Hematopoietic multipotent progenitor cell treated with erythropoietin and hydrocortisone succinate and interleukin-3 and kit ligand, for 8 days (in vitro differentiated cells): ENCODE data around the gene ARAP1.

ENCODE experiments used
- DNase-seq: peaks from one replicate; pipeline ENCODE4 v3.0.0-alpha.2; 2015

Gene ARAP1

DNA sequence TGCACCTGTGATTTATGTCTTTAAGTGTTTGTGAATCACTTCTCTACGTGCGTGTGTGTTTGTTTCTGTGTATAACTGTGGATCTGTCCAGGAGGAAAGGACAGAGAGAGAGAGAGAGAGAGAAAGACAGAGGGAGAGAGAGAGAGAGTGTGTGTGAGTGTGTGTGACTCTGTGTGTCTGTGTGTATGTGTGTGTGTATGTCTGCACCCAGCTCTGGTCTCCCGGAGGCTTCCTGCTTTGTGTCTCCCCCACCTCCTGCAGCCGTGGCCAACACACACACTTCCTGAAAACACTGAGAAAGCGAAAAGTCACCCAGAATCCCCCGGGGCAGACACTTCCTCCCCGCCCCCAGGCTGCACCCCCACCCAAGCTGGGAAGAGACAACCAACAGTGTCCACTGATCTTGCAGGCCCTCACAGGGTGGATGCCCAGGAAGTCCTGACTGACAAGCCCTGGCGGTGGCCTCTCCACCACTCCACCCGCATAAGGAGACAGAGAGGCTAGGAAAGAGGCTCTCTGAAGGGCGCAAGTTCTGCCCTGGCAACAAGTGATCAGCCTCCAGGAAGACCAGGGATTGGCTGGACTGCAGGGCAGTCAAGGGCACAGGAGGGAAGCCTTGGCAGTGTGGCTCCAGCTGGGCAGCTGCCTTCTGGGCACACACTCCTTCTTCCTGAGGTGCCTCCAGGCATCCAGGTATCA, 30.0 kb downstream of the ARAP1 start:
- DNase-seq, result peak; percentile 92

- peak; percentile 11 for DNase-seq
Observed at GRCh38 chr11:72721689-72722049, 30.5 kb downstream of the ARAP1 start.

GRCh38 chr11:72721276-72721675, 30.9 kb downstream of the ARAP1 start:
- no peak for DNase-seq

DNA sequence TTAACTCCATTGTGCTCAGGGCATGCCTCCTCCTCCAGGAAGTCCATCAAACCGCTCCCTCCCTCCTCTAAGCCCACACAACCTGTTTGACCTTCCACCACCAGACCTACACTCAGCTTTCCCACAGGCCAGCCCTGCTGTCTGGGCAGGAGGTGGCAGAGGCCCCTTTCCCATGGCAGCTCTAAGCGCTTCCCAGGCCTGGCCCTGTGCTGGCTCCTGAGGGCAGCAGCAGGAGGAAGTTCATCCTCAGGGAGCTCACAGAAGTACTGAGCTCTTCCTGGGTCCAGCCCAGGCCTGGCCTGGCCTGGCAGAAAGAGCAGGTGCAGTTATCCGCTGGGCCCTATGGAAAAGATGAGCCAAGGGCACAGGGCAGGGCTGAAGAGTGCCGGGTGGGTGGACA, 31.4 kb downstream of the ARAP1 start:
- no peak for DNase-seq

DNA sequence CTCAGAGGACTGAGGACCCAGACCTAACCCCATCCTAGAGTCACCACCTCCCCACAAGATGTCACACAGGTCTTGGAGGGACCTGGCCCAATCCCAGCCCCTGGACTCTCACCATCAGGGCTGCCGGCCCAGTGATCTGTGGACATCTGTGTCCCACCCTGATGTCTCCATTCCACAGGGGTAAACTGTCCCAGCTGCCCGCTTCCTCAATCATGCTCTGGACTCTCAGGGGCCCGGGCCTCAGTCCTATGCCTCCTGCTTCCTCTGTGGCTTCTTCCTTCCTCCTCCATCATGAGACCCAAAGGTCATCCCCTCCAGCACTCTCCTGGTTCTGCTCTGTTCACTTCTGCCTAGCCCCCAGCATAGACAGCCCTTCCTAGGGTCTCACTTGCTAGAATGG, 32.2 kb downstream of the ARAP1 start:
- no peak for DNase-seq

DNA sequence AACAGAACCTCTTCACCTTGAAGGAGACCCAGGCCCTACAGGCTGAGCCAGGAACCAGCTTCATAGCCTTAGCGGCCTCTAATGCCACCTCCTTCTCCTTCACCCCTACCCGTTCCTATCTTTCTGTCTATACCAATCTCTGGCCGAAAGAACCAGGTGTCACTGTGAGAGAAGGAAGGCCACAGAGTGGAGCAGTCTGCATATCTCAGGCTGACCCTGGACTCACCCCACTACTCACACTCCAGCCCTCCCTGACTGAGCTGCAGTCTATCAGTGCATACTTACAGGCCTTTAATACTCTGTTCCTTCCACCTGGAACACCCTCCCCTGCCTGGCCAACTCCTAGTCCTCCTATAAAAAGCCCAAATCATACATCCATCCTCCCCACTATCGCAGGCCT, 32.7 kb downstream of the ARAP1 start:
- no peak for DNase-seq

DNA sequence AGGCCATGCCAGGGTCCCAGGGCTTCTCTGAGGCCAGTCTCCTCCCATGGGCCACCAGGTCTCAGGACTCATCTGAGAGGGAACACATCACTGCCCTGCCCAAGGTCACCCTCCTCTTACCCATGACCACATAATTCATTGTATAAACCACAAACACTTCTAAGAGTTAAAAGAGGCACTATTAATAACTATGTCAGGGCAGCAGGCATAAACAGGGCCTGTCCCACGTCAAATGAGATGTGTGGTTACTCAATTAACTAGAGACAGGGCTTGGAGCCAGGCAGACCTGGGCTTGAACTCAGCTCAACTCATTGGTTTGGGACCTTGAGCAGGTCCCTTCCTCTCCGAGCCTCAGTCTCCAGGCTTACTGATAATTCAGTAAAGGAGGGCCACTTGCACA, 33.1 kb downstream of the ARAP1 start:
- DNase-seq, result no peak

DNA sequence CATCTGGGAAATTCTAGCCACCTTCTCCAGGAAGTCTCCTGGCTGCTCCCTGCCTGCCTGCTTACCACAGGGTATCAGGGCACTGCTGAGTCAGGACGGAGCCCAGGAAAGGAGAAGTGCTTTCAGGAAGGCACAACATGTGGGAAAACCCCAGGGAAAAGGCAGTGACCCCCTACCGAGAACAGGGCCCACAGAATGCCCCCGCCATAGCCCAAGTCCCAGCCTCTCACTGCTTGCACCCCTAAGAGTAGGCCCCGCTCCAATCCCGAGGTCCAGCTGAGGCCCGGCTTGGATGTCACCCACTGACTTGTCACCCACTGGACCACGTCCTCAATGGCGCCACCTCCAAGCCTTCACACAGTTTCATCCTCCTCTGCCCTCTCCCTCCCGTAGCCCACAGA, 34.1 kb downstream of the ARAP1 start:
- DNase-seq, result no peak

GRCh38 chr11:72716788-72717435, 35.3 kb downstream of the ARAP1 start:
- no peak for DNase-seq

GRCh38 chr11:72716290-72716689, 35.9 kb downstream of the ARAP1 start:
- DNase-seq, result no peak

DNA sequence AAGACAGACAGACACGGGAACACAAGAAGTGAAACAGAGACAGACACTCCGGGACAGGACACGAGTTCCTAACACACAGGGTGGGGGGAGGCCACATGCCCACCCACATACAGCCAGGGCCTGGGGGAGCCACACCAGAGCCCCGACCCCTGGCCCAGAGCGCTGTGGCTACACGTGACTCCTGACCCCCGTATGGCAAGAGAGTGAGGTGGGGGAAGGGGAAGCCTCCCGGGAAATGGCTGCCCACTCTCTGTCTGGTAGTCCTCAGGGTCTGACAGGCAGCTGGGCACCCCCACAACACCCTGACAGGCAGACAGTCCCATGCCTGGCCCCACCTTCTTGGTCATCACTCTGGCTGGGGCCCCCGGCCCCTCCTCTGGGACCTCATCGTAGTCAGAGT, 39.4 kb downstream of the ARAP1 start:
- no peak for DNase-seq

DNA sequence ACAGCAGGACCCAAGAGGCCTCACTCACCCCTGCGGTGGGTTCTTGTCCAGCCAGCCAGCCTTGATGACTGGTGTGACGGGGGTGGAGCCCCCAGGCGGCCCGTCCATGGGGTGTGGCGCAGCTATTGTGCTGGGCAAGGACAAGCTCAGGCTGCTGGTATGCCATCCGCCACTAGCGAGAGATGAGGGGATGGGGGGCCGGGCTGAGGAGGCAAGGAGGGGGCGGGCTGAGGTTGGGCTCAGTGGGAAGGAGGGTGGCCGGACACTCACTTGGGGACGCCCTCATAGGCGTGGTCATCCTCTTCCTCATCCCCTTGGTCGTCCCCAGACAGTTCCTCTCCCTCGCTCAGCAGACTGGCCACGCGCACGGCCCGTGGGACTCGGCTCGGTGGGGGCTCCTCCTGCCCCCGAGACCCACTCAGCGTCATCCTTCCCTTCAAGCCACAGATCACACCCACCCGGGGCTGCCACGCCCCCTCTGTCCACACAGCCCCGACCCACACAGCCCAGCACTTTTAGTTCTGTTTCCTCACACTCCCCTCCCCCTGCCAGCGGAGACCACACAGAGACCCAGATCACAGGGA, 39.9 kb downstream of the ARAP1 start:
- DNase-seq, result no peak

GRCh38 chr11:72711141-72711540, 41.1 kb downstream of the ARAP1 start:
- DNase-seq, result no peak

DNA sequence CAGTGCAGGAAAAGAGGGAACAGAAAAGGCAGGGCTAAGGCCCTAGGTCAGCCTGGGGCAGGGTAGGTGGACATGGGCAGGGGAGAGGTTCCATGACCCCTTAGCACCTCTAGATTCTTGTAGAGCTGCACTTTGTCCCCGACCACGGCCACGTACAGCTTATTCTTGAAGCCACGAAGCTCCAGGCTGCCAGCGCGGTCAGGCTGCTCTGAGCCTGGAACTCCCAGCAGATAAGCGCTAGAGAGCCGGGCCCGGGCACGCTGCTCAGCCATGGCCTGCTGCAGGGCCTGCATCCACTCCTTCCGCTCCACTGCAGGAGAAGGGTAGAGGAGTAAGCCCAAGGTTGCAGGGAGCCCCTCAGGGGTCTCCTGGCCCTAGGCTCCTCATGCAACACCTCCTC, 41.9 kb downstream of the ARAP1 start:
- no peak for DNase-seq

DNA sequence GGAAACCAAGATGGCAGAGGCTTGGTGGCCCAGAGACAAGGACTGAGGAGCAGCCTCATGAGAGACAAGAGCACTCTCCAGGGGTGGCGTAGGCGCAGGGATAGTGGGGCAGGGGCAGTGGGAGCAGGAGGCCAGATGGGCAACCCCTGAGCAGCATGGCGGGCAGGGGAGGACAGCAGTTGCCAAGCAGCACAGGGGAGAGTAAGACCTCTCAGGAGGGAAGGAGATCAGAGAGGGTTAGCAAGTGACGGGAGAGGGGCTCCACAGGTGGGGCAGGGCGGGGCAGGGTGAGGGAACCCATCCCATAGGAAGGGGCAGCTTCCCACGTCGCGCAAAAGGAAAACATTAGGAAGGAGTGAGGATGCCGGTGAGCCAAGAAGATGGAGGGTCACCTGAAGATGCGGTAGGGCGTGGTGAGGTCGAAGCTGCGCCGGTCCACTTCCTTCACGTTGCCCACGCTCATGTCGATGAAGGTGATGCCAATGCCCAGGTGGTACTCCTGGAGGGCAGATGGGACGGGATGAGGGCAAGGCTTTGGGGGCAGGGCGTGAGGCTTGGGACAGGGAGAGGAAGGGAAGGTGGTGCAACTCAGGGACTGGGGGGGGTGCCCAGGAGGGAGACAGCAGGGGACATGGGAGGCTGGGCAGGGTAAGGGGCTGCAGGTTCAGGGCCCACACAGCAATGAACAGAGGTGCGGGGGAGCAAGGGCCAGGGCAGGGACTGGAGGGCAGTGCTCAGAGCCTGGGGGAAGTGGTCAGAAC, 42.5 kb downstream of the ARAP1 start:
- no peak for DNase-seq

- no peak for DNase-seq
Observed at GRCh38 chr11:72707032-72707431, 45.2 kb downstream of the ARAP1 start.

GRCh38 chr11:72706579-72706978, 45.6 kb downstream of the ARAP1 start:
- DNase-seq, result no peak

DNA sequence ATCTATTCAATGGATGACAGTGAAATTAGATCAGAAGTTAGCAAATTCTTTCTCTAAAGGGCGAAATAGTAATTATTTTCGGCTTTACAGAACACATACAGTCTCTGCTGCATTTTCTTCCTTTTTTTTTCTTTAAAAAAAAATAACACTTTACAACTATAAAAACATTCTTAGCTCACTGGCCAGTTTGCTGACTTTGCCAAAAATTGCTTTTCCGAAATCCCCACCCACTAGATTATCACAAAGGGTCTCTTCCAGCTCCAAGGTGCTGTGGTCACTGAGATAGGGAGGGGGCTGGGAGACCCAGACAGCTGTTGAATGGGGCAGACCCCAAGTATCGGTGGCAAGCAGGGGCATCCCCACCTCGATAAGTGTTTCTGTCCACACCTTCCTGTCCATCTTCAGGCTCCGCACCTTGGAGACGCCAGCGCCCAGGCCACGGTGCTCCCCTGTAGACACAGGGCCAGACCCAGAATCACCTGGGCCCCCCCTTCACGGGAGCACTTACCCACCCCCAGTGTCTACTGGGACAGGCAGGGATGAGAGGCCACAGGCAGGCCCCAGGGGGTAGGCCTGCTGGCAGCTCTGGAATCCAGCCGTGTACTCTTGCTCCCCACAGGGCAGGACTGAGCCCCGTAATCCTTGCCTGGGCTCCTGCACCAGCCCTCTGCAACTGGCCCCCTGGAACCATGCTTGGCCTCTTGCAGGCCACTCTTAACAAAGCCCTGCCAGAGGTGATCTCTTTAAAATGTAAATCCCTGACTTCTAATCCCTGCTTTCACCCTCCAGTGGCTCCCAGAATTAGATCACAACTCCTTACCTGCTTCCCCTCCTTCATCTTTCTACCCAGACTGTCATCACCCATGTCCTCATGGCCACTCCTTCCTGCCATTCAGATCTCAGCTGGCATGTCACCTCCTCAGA, 46.5 kb downstream of the ARAP1 start:
- DNase-seq, result no peak

DNA sequence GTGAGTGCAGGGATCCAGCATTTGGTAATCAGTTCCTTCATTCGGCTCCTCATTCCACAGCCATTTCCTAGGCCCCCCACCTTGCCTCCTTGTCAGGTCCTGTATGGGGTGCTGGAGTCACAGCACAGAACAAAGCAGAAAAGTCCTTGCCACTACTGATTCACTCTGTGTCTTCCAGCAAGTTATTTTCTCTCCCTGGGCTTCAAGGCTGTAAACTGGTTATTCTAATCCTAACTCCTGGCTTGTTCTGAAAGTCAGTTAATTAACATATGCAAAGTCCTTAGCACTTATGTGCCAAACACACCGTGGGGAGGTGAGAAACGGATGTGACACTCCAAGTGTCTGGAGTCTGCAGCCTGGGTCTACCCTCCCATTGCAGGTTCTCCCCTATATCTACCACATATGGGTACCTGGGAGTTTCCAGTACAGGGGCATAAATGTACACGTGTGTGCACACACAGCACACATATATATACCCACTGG, 47.4 kb downstream of the ARAP1 start:
- DNase-seq, result no peak

DNA sequence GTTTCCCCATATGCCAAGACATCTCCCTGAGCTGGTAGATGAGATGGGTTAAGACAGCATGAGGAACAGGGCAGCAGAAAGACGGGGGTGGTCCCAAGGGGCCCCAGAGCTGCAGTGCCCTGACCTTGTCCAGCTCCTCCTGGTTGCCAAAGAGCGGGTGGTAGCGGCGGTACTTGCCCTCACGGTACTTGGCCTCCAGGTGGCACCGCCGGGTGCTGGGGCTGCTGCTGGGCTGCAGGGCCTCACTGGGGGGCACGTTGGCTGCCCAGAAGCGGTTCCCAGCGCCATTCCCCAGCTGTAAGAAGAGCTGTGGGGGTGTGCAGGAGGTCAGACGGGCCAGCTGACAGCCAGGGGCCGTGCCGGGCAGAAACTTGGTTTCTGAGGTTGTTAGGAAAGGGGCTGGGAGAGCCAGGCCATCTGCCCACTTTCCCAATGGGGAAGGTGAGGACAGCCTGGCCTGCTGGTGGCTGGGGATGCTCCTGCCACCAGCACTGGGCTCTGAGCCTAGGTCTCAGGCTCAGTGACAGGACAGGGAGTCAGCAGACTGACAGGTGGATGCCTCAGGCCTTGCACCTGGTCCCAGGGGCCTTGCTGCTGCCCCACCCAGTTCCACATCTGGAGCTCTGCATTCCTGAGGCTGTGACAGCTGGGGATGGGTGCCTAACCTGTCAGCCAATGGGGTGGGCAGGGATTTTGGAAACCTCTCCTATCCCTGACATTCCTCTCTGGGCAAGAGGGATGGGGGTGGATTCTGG, 48.0 kb downstream of the ARAP1 start:
- DNase-seq, result no peak

- no peak for DNase-seq
Observed at GRCh38 chr11:72703267-72704008, 48.8 kb downstream of the ARAP1 start.
